K562 (cell line): ENCODE measurements around the gene SYNJ2. TPM values are rescaled to one million over a fixed set of nuclear protein-coding genes. Genes with fewer than 3 reads are reported as not detected.

ENCODE experiments used
- BACH1 ChIP-seq: fragments of 200-800 bp; sonication (Bioruptor generic); IDR thresholded peaks from 2 replicates; pipeline ENCODE4 v1.6.1; 2016; ENCODE audit warnings: missing genetic modification characterization, missing compliant biosample characterization
- C11orf30 ChIP-seq: fragments of 450-650 bp; IDR thresholded peaks from 2 replicates; pipeline ENCODE4 v1.6.1; 2016; ENCODE audit warnings: low read depth, mild to moderate bottlenecking
- DEAF1 ChIP-seq: fragments of 450-650 bp; formaldehyde crosslinking; IDR thresholded peaks from 2 replicates; pipeline ENCODE4 v1.4.0; 2020; ENCODE audit warnings: mild to moderate bottlenecking, moderate library complexity
- EP300 ChIP-seq: IDR thresholded peaks from 2 replicates; pipeline ENCODE4 v1.6.1; 2012; ENCODE audit warnings: low read length, improper control_type of control experiment
- ETS2 ChIP-seq: IDR thresholded peaks from 2 replicates; pipeline ENCODE4 v1.6.1; 2016; ENCODE audit warnings: borderline replicate concordance, missing genetic modification characterization, mild to moderate bottlenecking, moderate library complexity, missing compliant biosample characterization; ENCODE audit not compliant: poor library complexity, severe bottlenecking
- HNRNPH1 ChIP-seq: fragments of 200-400 bp; formaldehyde crosslinking; optimal IDR thresholded peaks from 2 replicates; pipeline ENCODE3; 2017; ENCODE audit warnings: low read depth, mild to moderate bottlenecking, low read length, moderate library complexity
- KLF10 ChIP-seq: fragments of 250-450 bp; sonication (Bioruptor Pico); IDR thresholded peaks from 2 replicates; pipeline ENCODE4 v1.6.1; 2021; ENCODE audit warnings: matching md5 sums
- KLF6 ChIP-seq: fragments of 250-450 bp; sonication (Bioruptor Pico); IDR thresholded peaks from 2 replicates; pipeline ENCODE4 v1.4.0; 2020; ENCODE audit warnings: mild to moderate bottlenecking, moderate library complexity, borderline replicate concordance
- L3MBTL2 ChIP-seq: fragments of 450-650 bp; IDR thresholded peaks from 2 replicates; pipeline ENCODE4 v1.6.1; 2016; ENCODE audit warnings: mild to moderate bottlenecking, moderate library complexity
- MCM2 ChIP-seq: fragments of 450-650 bp; IDR thresholded peaks from 2 replicates; pipeline ENCODE4 v1.6.1; 2017; ENCODE audit warnings: low read depth, mild to moderate bottlenecking
- MXD1 ChIP-seq: fragments of 250-450 bp; sonication (Bioruptor Pico); IDR thresholded peaks from 2 replicates; pipeline ENCODE4 v1.8.0; 2021; ENCODE audit warnings: borderline replicate concordance, mild to moderate bottlenecking, moderate library complexity; ENCODE audit not compliant: poor library complexity, severe bottlenecking
- NCOA2 ChIP-seq, 2 experiments: fragments of 450-650 bp; IDR thresholded peaks; 2 replicates each; pipeline ENCODE4 v1.6.1; 2018; ENCODE audit warnings: mild to moderate bottlenecking in 2 of 2, moderate library complexity in 1 of 2; ENCODE audit not compliant: partially characterized antibody in 2 of 2
- NRF1 ChIP-seq, 2 experiments: fragments of 450-650 bp; IDR thresholded peaks in 1 of 2; conservative IDR thresholded peaks in 1 of 2; 2 replicates each; pipeline ENCODE4 v1.6.1; 2014; ENCODE audit warnings: mild to moderate bottlenecking in 2 of 2
- PHTF2 ChIP-seq: fragments of 250-450 bp; sonication (Bioruptor Pico); IDR thresholded peaks from 2 replicates; pipeline ENCODE4 v1.5.0; 2021; ENCODE audit warnings: mild to moderate bottlenecking
- RBFOX2 ChIP-seq: fragments of 200-400 bp; formaldehyde crosslinking; IDR thresholded peaks from 2 replicates; pipeline ENCODE4 v1.6.1; 2017; ENCODE audit warnings: low read depth, mild to moderate bottlenecking, low read length, moderate library complexity
- SLC30A9 ChIP-seq: fragments of 250-450 bp; sonication (Bioruptor Pico); IDR thresholded peaks from 2 replicates; pipeline ENCODE4 v1.8.0; 2022; ENCODE audit warnings: mild to moderate bottlenecking, moderate library complexity
- SNAPC5 ChIP-seq: fragments of 250-450 bp; sonication (Bioruptor Pico); IDR thresholded peaks from 2 replicates; pipeline ENCODE4 v1.8.0; 2021; ENCODE audit warnings: moderate library complexity, mild to moderate bottlenecking, inconsistent platforms
- TAF7 ChIP-seq: fragments of 450-650 bp; IDR thresholded peaks from 2 replicates; pipeline ENCODE4 v1.6.1; 2016; ENCODE audit warnings: missing genetic modification characterization, missing compliant biosample characterization
- TFAM ChIP-seq: fragments of 250-450 bp; sonication (Bioruptor Pico); conservative IDR thresholded peaks from 2 replicates; pipeline ENCODE4 v1.5.0; 2021; ENCODE audit warnings: mild to moderate bottlenecking, moderate library complexity
- USF1 ChIP-seq: sonication (generic); formaldehyde crosslinking; IDR thresholded peaks from 2 replicates; pipeline ENCODE4 v1.9.0; 2022; ENCODE audit warnings: mild to moderate bottlenecking, missing genetic modification reagents
- ZKSCAN1 ChIP-seq: fragments of 150-350 bp; IDR thresholded peaks from 2 replicates; pipeline ENCODE4 v1.6.1; 2016; ENCODE audit warnings: low read depth, low read length
- ZNF143 ChIP-seq: sonication (generic); formaldehyde crosslinking; IDR thresholded peaks from 2 replicates; pipeline ENCODE4 v1.9.0; 2022; ENCODE audit warnings: mild to moderate bottlenecking, missing genetic modification reagents
- ZNF444 ChIP-seq: fragments of 250-450 bp; sonication (Bioruptor Pico); IDR thresholded peaks from 2 replicates; pipeline ENCODE4 v1.4.0; 2020; ENCODE audit warnings: mild to moderate bottlenecking, moderate library complexity
- ZNF764 ChIP-seq: fragments of 250-450 bp; sonication (Bioruptor Pico); IDR thresholded peaks from 2 replicates; pipeline ENCODE4 v1.4.0; 2020; ENCODE audit warnings: low read depth, mild to moderate bottlenecking, moderate library complexity
- polyA plus RNA-seq, 8 experiments: library from polyadenylated mRNA; depleted of rRNA in 4 of 8; stranded (reverse) in 5 of 8; unstranded in 3 of 8; fragments of >200 nt; fragmentation: Nextera tagmentation in 2 of 8; fragmentation: Illumina TruSeq in 1 of 8; extraction: Ambion mirVana in 2 of 8; extraction: Trizol in 1 of 8; gene quantifications; 2 replicates each; pipeline versions ENCODE4 v1.2.1 to v1.2.3, GENCODE V29; 2011 to 2014; ENCODE audit warnings: inconsistent platforms in 1 of 8, missing spikeins in 1 of 8
- total RNA-seq, 7 experiments: library from RNA; depleted of rRNA in 6 of 7; stranded (reverse); fragments of >200 nt in 6 of 7; fragmentation: Illumina TruSeq in 2 of 7; extraction: Trizol in 2 of 7; gene quantifications; 2 replicates each; pipeline versions ENCODE4 v1.2.1 to v1.2.3, GENCODE V29; 2011 to 2021; ENCODE audit warnings: low replicate concordance in 1 of 7

The SYNJ2 gene
- total and polyA plus RNA-seq, 9 of the 15 experiments (the other 6 are each of a cell fraction or from before 2014, with no cell fraction given), result 3.0 to 27.7 (median 17.8) TPM

- TF ChIP-seq SLC30A9 (CRISPR knock-in tag), result no peak
- TF ChIP-seq KLF10, result no peak
- peak; percentile 88 for TF ChIP-seq RBFOX2
- TF ChIP-seq MCM2, result no peak; the same call in 1 of the 2 replicates
- no peak for TF ChIP-seq ZNF764
- TF ChIP-seq SNAPC5 (CRISPR knock-in tag), result no peak
- TF ChIP-seq DEAF1 (CRISPR knock-in tag), result no peak
- peak; percentile 86 for TF ChIP-seq L3MBTL2
- no peak for TF ChIP-seq ZNF444
- TF ChIP-seq HNRNPH1, result no peak
- no peak for TF ChIP-seq KLF6 (CRISPR knock-in tag)
- no peak for TF ChIP-seq ZKSCAN1
- TF ChIP-seq C11orf30, result no peak
- peak in 1 of 2 experiments; percentile 63; a peak in 3 of 4 replicates for TF ChIP-seq NRF1 (conservative IDR thresholded peaks at IDR 0.05 in 1 of 2, IDR thresholded peaks at IDR 0.05 in 1 of 2)
- TF ChIP-seq TAF7 (tag), result no peak
- TF ChIP-seq NCOA2 (IDR thresholded peaks at IDR 0.05; ENCODE audit: partially characterized antibody in 2 of 2), result no peak
- TF ChIP-seq ETS2 (tag), result no peak
- TF ChIP-seq BACH1, result no peak
- TF ChIP-seq MXD1 (CRISPR knock-in tag), result no peak
- TF ChIP-seq PHTF2, result no peak
- no peak for TF ChIP-seq EP300
- no peak for TF ChIP-seq ZNF143 (CRISPR knock-in tag)
- TF ChIP-seq USF1 (CRISPR knock-in tag), result no peak
- TF ChIP-seq TFAM (CRISPR knock-in tag), result no peak
These were observed at the start of gene SYNJ2 (continued) for GRCh38 chr6:157981395-157982101.
